OCI-LY1 (cell line): ENCODE data around the gene AFF1.

Experiments
- H2AFZ ChIP-seq: fragments of 200-600 bp; sonication (generic), shearing (Covaris generic); 2 replicates; pipeline ENCODE4 v1.6.0; 2014; ENCODE audit warnings: antibody characterized with exemption, mild to moderate bottlenecking, low read length
- H3F3A ChIP-seq: fragments of 200-600 bp; sonication (generic), shearing (Covaris generic); 2 replicates; pipeline ENCODE4 v1.6.0; 2014; ENCODE audit warnings: mild to moderate bottlenecking, antibody characterized with exemption, low read length, moderate library complexity; ENCODE audit not compliant: insufficient read depth
- H3K27ac ChIP-seq: fragments of 200-600 bp; sonication (generic); 2 replicates; pipeline ENCODE4 v1.5.1; 2014; ENCODE audit warnings: low read length, mixed run types, mild to moderate bottlenecking, low read depth; ENCODE audit not compliant: poor library complexity, severe bottlenecking
- H3K27me3 ChIP-seq: fragments of 200-600 bp; sonication (generic); 2 replicates; pipeline ENCODE4 v1.6.0; 2014; ENCODE audit warnings: antibody characterized with exemption, mild to moderate bottlenecking, low read length, moderate library complexity; ENCODE audit not compliant: insufficient read depth
- H3K36me3 ChIP-seq: fragments of 200-600 bp; sonication (generic); 2 replicates; pipeline ENCODE4 v1.6.1; 2014; ENCODE audit warnings: mild to moderate bottlenecking, antibody characterized with exemption, low read length, moderate library complexity, mixed read lengths; ENCODE audit not compliant: insufficient read depth
- H3K4me1 ChIP-seq: fragments of 200-600 bp; sonication (generic); 2 replicates; pipeline ENCODE4 v1.5.1; 2014; ENCODE audit warnings: mild to moderate bottlenecking, low read length, moderate library complexity; ENCODE audit not compliant: insufficient read depth, severe bottlenecking
- H3K4me2 ChIP-seq: fragments of 200-600 bp; sonication (generic), shearing (Covaris generic); 2 replicates; pipeline ENCODE4 v1.6.1; 2014; ENCODE audit warnings: low read length
- H3K4me3 ChIP-seq: fragments of 200-600 bp; sonication (generic); 2 replicates; pipeline ENCODE4 v1.5.1; 2014; ENCODE audit warnings: low read length, low read depth, mild to moderate bottlenecking, mixed read lengths; ENCODE audit not compliant: poor library complexity, severe bottlenecking
- H3K79me2 ChIP-seq: fragments of 200-600 bp; shearing (Covaris generic); 2 replicates; pipeline ENCODE4 v1.6.1; 2016; ENCODE audit warnings: mixed run types, low read length, mixed read lengths; ENCODE audit not compliant: insufficient read depth
- H3K9ac ChIP-seq: fragments of 200-600 bp; sonication (generic), shearing (Covaris generic); 2 replicates; pipeline ENCODE4 v1.6.1; 2014; ENCODE audit warnings: mild to moderate bottlenecking, low read length, mixed read lengths
- H3K9me2 ChIP-seq: fragments of 200-600 bp; sonication (generic), shearing (Covaris generic); 2 replicates; pipeline ENCODE4 v1.6.1; 2014; ENCODE audit warnings: low read depth, mild to moderate bottlenecking, low read length, mixed read lengths
- H3K9me3 ChIP-seq: fragments of 200-600 bp; shearing (Covaris generic); 2 replicates; pipeline ENCODE4 v1.6.1; 2014; ENCODE audit warnings: low read length, mixed read lengths
- H4K20me1 ChIP-seq: fragments of 200-600 bp; sonication (generic), shearing (Covaris generic); 2 replicates; pipeline ENCODE4 v1.6.0; 2016; ENCODE audit warnings: mild to moderate bottlenecking, low read length; ENCODE audit not compliant: insufficient read depth
- EZH2 ChIP-seq: fragments of 200-600 bp; sonication (generic), shearing (Covaris generic); IDR thresholded peaks from 2 replicates; pipeline ENCODE4 v1.8.0; 2017; ENCODE audit warnings: borderline replicate concordance, mixed run types, mild to moderate bottlenecking, antibody characterized with exemption, low read length, moderate library complexity, mixed read lengths
- TF ChIP-seq, protein P1 (sequence below): fragments of 200-600 bp; sonication (generic), shearing (Covaris generic); IDR thresholded peaks from 2 replicates; pipeline ENCODE4 v1.5.1; 2017; ENCODE audit warnings: mild to moderate bottlenecking, antibody characterized with exemption, low read length, moderate library complexity, mixed read lengths

The AFF1 gene

DNA sequence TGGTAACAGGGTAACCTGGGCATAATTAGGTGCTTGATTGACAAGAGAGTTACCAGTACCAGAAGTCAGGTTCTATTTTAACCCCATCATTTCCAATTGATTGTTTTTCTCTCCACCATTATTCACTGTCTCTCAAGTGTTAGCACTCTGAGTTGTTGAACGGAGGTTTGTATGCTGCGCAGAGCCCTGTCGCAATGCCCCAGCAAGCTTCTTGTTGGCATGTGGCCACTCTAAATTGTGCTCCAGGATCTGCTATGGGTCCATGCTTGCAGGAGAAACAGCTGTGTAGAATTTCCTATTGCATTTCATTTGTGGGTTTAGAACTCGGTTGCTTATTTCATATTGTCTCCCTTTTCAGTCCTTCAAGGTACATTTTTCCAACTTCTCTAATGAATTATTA lies 187.4 kb downstream of the AFF1 start:
- Histone ChIP-seq H3K79me2 (no peaks in the 10 kb centered on the region), H3K36me3 (peaks cover 18% of the 10 kb centered on the region), H3K27ac (no peak overlapping the region), H3K4me1 (no peaks in the 10 kb centered on the region), H3K27me3 (no peaks in the 10 kb centered on the region), H3F3A (no peaks in the 10 kb centered on the region), H3K9ac (no peak overlapping the region), H3K4me3 (no peak overlapping the region), H2AFZ (no peak overlapping the region), H3K4me2 (no peak overlapping the region), H3K9me3 (no peaks in the 10 kb centered on the region), H4K20me1 (no peaks in the 10 kb centered on the region), H3K9me2 (no peaks in the 10 kb centered on the region)
- TF ChIP-seq EZH2, result no peak
- TF ChIP-seq, protein P1, sequence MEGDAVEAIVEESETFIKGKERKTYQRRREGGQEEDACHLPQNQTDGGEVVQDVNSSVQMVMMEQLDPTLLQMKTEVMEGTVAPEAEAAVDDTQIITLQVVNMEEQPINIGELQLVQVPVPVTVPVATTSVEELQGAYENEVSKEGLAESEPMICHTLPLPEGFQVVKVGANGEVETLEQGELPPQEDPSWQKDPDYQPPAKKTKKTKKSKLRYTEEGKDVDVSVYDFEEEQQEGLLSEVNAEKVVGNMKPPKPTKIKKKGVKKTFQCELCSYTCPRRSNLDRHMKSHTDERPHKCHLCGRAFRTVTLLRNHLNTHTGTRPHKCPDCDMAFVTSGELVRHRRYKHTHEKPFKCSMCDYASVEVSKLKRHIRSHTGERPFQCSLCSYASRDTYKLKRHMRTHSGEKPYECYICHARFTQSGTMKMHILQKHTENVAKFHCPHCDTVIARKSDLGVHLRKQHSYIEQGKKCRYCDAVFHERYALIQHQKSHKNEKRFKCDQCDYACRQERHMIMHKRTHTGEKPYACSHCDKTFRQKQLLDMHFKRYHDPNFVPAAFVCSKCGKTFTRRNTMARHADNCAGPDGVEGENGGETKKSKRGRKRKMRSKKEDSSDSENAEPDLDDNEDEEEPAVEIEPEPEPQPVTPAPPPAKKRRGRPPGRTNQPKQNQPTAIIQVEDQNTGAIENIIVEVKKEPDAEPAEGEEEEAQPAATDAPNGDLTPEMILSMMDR, result no peak

- no peak overlapping the region for H2AFZ ChIP-seq
- no peak overlapping the region for H3K9ac ChIP-seq
- no peaks in the 10 kb centered on the region for H3F3A ChIP-seq
- no peak overlapping the region for H3K4me3 ChIP-seq
- no peaks in the 10 kb centered on the region for H3K79me2 ChIP-seq
- H3K4me2 ChIP-seq, result no peak overlapping the region
- H3K36me3 ChIP-seq, result peaks cover 34% of the 10 kb centered on the region
- H3K9me2 ChIP-seq, result no peaks in the 10 kb centered on the region
- H3K27ac ChIP-seq, result no peak overlapping the region
- no peaks in the 10 kb centered on the region for H3K27me3 ChIP-seq
- H4K20me1 ChIP-seq, result no peaks in the 10 kb centered on the region
- H3K9me3 ChIP-seq, result no peaks in the 10 kb centered on the region
- no peaks in the 10 kb centered on the region for H3K4me1 ChIP-seq
- TF ChIP-seq, protein P1, result no peak
- no peak for TF ChIP-seq EZH2
These were observed 191.2 kb downstream of the AFF1 start for GRCh38 chr4:87126056-87126455.

- Histone ChIP-seq H3K79me2 (no peaks in the 10 kb centered on the region), H2AFZ (no peak overlapping the region), H3K4me3 (no peak overlapping the region), H3K9me2 (no peaks in the 10 kb centered on the region), H3K27ac (no peak overlapping the region), H4K20me1 (no peaks in the 10 kb centered on the region), H3K9me3 (no peaks in the 10 kb centered on the region), H3K9ac (no peak overlapping the region), H3K27me3 (no peaks in the 10 kb centered on the region), H3K4me2 (no peak overlapping the region), H3K36me3 (peaks cover 48% of the 10 kb centered on the region), H3F3A (no peaks in the 10 kb centered on the region), H3K4me1 (peaks cover 7% of the 10 kb centered on the region)
- TF ChIP-seq EZH2, result no peak
- TF ChIP-seq, protein P1, result no peak
These were observed 193.3 kb downstream of the AFF1 start for GRCh38 chr4:87128006-87128705.
